ENCODE results near the gene ABLIM2.

GRCh38 chr4:8035371-8035780 is 123.2 kb downstream of the ABLIM2 start:
- TF ChIP-seq CTCF (conservative IDR thresholded peaks at IDR 0.05; ENCODE audit: low read length) (no peak), EZH2phosphoT487 (IDR thresholded peaks at IDR 0.05; ENCODE audit: borderline replicate concordance, low read depth, low read length) (no peak)
